H1 (cell line): ENCODE measurements around the gene CANT1. TPM values are rescaled to one million over a fixed set of nuclear protein-coding genes. Genes with fewer than 3 reads are reported as not detected.

ENCODE experiments used
- CTCF ChIA-PET: fragments of 300-600 bp; sonication (Branson Sonifier 250); formaldehyde crosslinking; loops from one replicate; lab custom pipeline; 2021; ENCODE audit not compliant: partially characterized antibody; lab: Charles Lee
- POLR2A ChIA-PET: fragments of 300-600 bp; sonication (Branson Sonifier 250); formaldehyde crosslinking; loops from one replicate; lab custom pipeline; 2021; ENCODE audit warnings: inconsistent platforms; ENCODE audit not compliant: partially characterized antibody; lab: Charles Lee
- DNase-seq, 2 experiments: peaks; one replicate each; pipeline versions ENCODE4 v3.0.0 to v3.0.0-alpha.2; 2010 to 2022; ENCODE audit warnings: low spot score in 2 of 2, low read depth in 1 of 2, mixed read lengths in 1 of 2
- FAIRE-seq: peaks from 2 replicates; lab custom pipeline; 2011; peaks lifted over from hg19 to GRCh38; lab: Jason Lieb, UNC
- H2AFZ ChIP-seq: 2 replicates; pipeline ENCODE4 v1.8.1; 2012; ENCODE audit warnings: low read length, inconsistent platforms
- H2AK5ac ChIP-seq: 2 replicates; pipeline ENCODE4 v1.6.1; 2013; ENCODE audit warnings: low read depth, low read length
- H2BK120ac ChIP-seq: replicated peaks from 2 replicates; pipeline ENCODE3; 2013; ENCODE audit warnings: low read depth, low read length, inconsistent platforms
- H2BK12ac ChIP-seq: 2 replicates; pipeline ENCODE4 v1.6.1; 2013; ENCODE audit warnings: low read depth, low read length
- H2BK15ac ChIP-seq: 2 replicates; pipeline ENCODE4 v1.6.1; 2013; ENCODE audit warnings: low read length
- H2BK20ac ChIP-seq: 2 replicates; pipeline ENCODE4 v1.6.1; 2013; ENCODE audit warnings: low read length
- H2BK5ac ChIP-seq: 2 replicates; pipeline ENCODE4 v1.6.1; 2013; ENCODE audit warnings: low read depth, low read length
- H3K14ac ChIP-seq: 2 replicates; pipeline ENCODE4 v1.6.1; 2013; ENCODE audit warnings: inconsistent platforms; ENCODE audit not compliant: insufficient read length
- H3K18ac ChIP-seq: 2 replicates; pipeline ENCODE4 v1.6.1; 2013; ENCODE audit warnings: low read length; ENCODE audit errors: extremely low read depth
- H3K23ac ChIP-seq: 2 replicates; pipeline ENCODE4 v1.6.1; 2013; ENCODE audit warnings: inconsistent platforms; ENCODE audit not compliant: insufficient read length
- H3K23me2 ChIP-seq: 2 replicates; pipeline ENCODE4 v1.6.1; 2013; ENCODE audit warnings: low read depth, low read length
- H3K27ac ChIP-seq: 2 replicates; pipeline ENCODE4 v1.6.1; 2011; ENCODE audit warnings: low read depth, low read length, inconsistent platforms
- H3K27me3 ChIP-seq, 4 experiments: replicated peaks in 1 of 4; 1 replicate in 1 of 4; 2 replicates in 3 of 4; pipeline versions ENCODE4 v1.6.1 to v1.8.1; 2011 to 2013; ENCODE audit warnings: low read length in 3 of 4, mild to moderate bottlenecking in 3 of 4, inconsistent platforms in 2 of 4, mixed read lengths in 2 of 4, moderate library complexity in 1 of 4; ENCODE audit not compliant: control insufficient read depth in 3 of 4, insufficient read depth in 3 of 4; ENCODE audit errors: extremely low read depth in 1 of 4
- H3K36me3 ChIP-seq, 4 experiments: 2 replicates each; pipeline versions ENCODE4 v1.6.1 to v1.8.1; 2011 to 2013; ENCODE audit warnings: mild to moderate bottlenecking in 4 of 4, low read length in 3 of 4, moderate library complexity in 2 of 4, control low read depth in 1 of 4, inconsistent platforms in 1 of 4; ENCODE audit not compliant: insufficient read depth in 4 of 4, control insufficient read depth in 2 of 4
- H3K4ac ChIP-seq: replicated peaks from 2 replicates; pipeline ENCODE3; 2013; ENCODE audit warnings: low read length, low read depth, mixed read lengths, inconsistent platforms; ENCODE audit not compliant: insufficient read length
- H3K4me1 ChIP-seq, 4 experiments: replicated peaks in 1 of 4; 1 replicate in 1 of 4; 2 replicates in 3 of 4; pipeline versions ENCODE4 v1.6.1 to v1.8.1; 2011 to 2013; ENCODE audit warnings: low read length in 3 of 4, inconsistent platforms in 2 of 4, mixed read lengths in 1 of 4; ENCODE audit not compliant: insufficient read depth in 4 of 4, control insufficient read depth in 3 of 4
- H3K4me2 ChIP-seq, 2 experiments: 2 replicates each; pipeline versions ENCODE4 v1.6.1 to v1.8.1; 2011 to 2013; ENCODE audit warnings: low read depth in 2 of 2, low read length in 2 of 2, control low read depth in 1 of 2, inconsistent platforms in 1 of 2, mild to moderate bottlenecking in 1 of 2; ENCODE audit not compliant: insufficient read depth in 1 of 2
- H3K4me3 ChIP-seq, 4 experiments: fragments of 200-600, 300-600 bp in 1 of 4; sonication (generic), shearing (Covaris generic), sonication (Bioruptor Twin) in 1 of 4; 2 replicates each; pipeline versions ENCODE4 v1.5.1 to v1.8.1; 2011 to 2016; ENCODE audit warnings: low read length in 4 of 4, low read depth in 3 of 4, control low read depth in 2 of 4, inconsistent platforms in 2 of 4, mild to moderate bottlenecking in 2 of 4, mixed read lengths in 1 of 4, moderate library complexity in 1 of 4; ENCODE audit not compliant: insufficient read depth in 2 of 4; ENCODE audit errors: extremely low read depth in 1 of 4
- H3K56ac ChIP-seq: replicated peaks from 2 replicates; pipeline ENCODE3; 2013; ENCODE audit warnings: low read depth, mild to moderate bottlenecking, mixed read lengths, low read length, inconsistent platforms; ENCODE audit not compliant: insufficient read length
- H3K79me1 ChIP-seq: 2 replicates; pipeline ENCODE4 v1.6.1; 2013; ENCODE audit warnings: low read depth, low read length, control low read depth
- H3K79me2 ChIP-seq, 2 experiments: 2 replicates each; pipeline versions ENCODE4 v1.6.1 to v1.8.1; 2012 to 2013; ENCODE audit warnings: low read length in 2 of 2, mild to moderate bottlenecking in 2 of 2, inconsistent platforms in 1 of 2; ENCODE audit not compliant: insufficient read depth in 2 of 2, control insufficient read depth in 1 of 2
- H3K9ac ChIP-seq, 4 experiments: replicated peaks in 1 of 4; 1 replicate in 1 of 4; 2 replicates in 3 of 4; pipeline versions ENCODE4 v1.6.1 to v1.8.1; 2011 to 2013; ENCODE audit warnings: low read depth in 3 of 4, low read length in 3 of 4, control low read depth in 2 of 4, mild to moderate bottlenecking in 2 of 4, moderate library complexity in 2 of 4, inconsistent platforms in 1 of 4; ENCODE audit errors: extremely low read depth in 1 of 4
- H3K9me3 ChIP-seq, 2 experiments: 2 replicates each; pipeline versions ENCODE4 v1.6.1 to v1.8.1; 2012 to 2013; ENCODE audit warnings: mild to moderate bottlenecking in 2 of 2, moderate library complexity in 2 of 2, control low read depth in 1 of 2, inconsistent platforms in 1 of 2, low read depth in 1 of 2, low read length in 1 of 2, mixed read lengths in 1 of 2; ENCODE audit not compliant: insufficient read depth in 2 of 2
- H4K20me1 ChIP-seq, 2 experiments: replicated peaks in 1 of 2; 2 replicates each; pipeline versions ENCODE3 to v1.8.1; 2011 to 2013; ENCODE audit warnings: inconsistent platforms in 2 of 2, low read length in 2 of 2, mild to moderate bottlenecking in 1 of 2; ENCODE audit not compliant: insufficient read depth in 2 of 2, control insufficient read depth in 1 of 2
- H4K5ac ChIP-seq: 2 replicates; pipeline ENCODE4 v1.6.1; 2013; ENCODE audit warnings: low read length, low read depth, mixed read lengths, inconsistent platforms; ENCODE audit not compliant: insufficient read length
- H4K8ac ChIP-seq: 2 replicates; pipeline ENCODE4 v1.8.0; 2013; ENCODE audit warnings: mild to moderate bottlenecking, moderate library complexity, low read length, inconsistent platforms; ENCODE audit not compliant: insufficient read depth; ENCODE audit errors: extremely low read depth
- H4K91ac ChIP-seq: replicated peaks from 2 replicates; pipeline ENCODE3; 2013; ENCODE audit warnings: low read length, mixed read lengths, inconsistent platforms; ENCODE audit not compliant: insufficient read length
- ATF2 ChIP-seq: IDR thresholded peaks from 2 replicates; pipeline ENCODE4 v1.6.1; 2012; ENCODE audit warnings: low read length, inconsistent platforms
- BCL11A ChIP-seq, 2 experiments: IDR thresholded peaks; one replicate each; pipeline ENCODE4 v1.6.1; 2011; ENCODE audit warnings: low read depth in 2 of 2, low read length in 2 of 2, mild to moderate bottlenecking in 2 of 2
- CBX8 ChIP-seq: fragments of 300-800, 300-1000 bp; sonication (generic); IDR thresholded peaks from 2 replicates; pipeline ENCODE4 v1.7.1; 2016; ENCODE audit warnings: low read depth, low read length, borderline replicate concordance
- CTCF ChIP-seq, 3 experiments: IDR thresholded peaks; 1 replicate in 2 of 3; 2 replicates in 1 of 3; pipeline versions ENCODE4 v1.5.1 to v1.6.1; 2011; ENCODE audit warnings: low read length in 3 of 3, mild to moderate bottlenecking in 3 of 3, inconsistent platforms in 2 of 3, low read depth in 1 of 3, moderate library complexity in 1 of 3; ENCODE audit not compliant: insufficient read depth in 1 of 3; ENCODE audit errors: control extremely low read depth in 1 of 3
- FOSL1 ChIP-seq: IDR thresholded peaks from 2 replicates; pipeline ENCODE4 v1.6.1; 2011; ENCODE audit warnings: mild to moderate bottlenecking, low read depth, low read length, moderate library complexity; ENCODE audit not compliant: insufficient read depth
- GABPA ChIP-seq: IDR thresholded peaks from 2 replicates; pipeline ENCODE4 v1.6.1; 2011; ENCODE audit warnings: mild to moderate bottlenecking, low read length, moderate library complexity, borderline replicate concordance; ENCODE audit not compliant: insufficient read depth
- MAX ChIP-seq: IDR thresholded peaks from 2 replicates; pipeline ENCODE4 v1.6.1; 2012; ENCODE audit warnings: inconsistent platforms
- SIX5 ChIP-seq: IDR thresholded peaks from 2 replicates; pipeline ENCODE4 v1.6.1; 2011; ENCODE audit warnings: mild to moderate bottlenecking, low read depth, low read length
- TCF12 ChIP-seq: IDR thresholded peaks from 2 replicates; pipeline ENCODE4 v1.6.1; 2011; ENCODE audit warnings: low read depth, mild to moderate bottlenecking, low read length
- WGBS, 2 experiments: shearing (Covaris generic) in 1 of 2; methylation state at CpG; one replicate each; pipeline versions ENCODE4 v1.1.6 to v1.1.7; 2013 to 2015; ENCODE audit warnings: low lambda C conversion rate in 2 of 2, mixed read lengths in 2 of 2, inconsistent platforms in 1 of 2, low coverage in 1 of 2, missing lambda C conversion rate in 1 of 2; ENCODE audit not compliant: insufficient replicate concordance in 2 of 2, insufficient coverage in 1 of 2, insufficient read length in 1 of 2; ENCODE audit errors: extremely low coverage in 1 of 2, missing lambda C conversion rate in 1 of 2; 5-methylcytosine and 5-hydroxymethylcytosine counted together
- polyA plus RNA-seq, 7 experiments: library from polyadenylated mRNA; depleted of rRNA in 3 of 7; stranded (reverse) in 5 of 7; unstranded in 2 of 7; fragments of >200 nt in 5 of 7; fragments of 200-250 nt in 2 of 7; gene quantifications; 1 replicate in 5 of 7; 2 replicates in 1 of 7; 4 replicates in 1 of 7; pipeline versions ENCODE4 v1.2.1 to v1.2.3, GENCODE V29; 2011 to 2013; ENCODE audit warnings: missing spikeins in 2 of 7, mixed read lengths in 2 of 7
- total RNA-seq: library from RNA; stranded (reverse); fragmentation: NEBNext Ultra II Directional; extraction: Animal tissue kit (Norgen Biotek cat#: 25700); gene quantifications from 2 replicates; pipeline ENCODE4 v1.2.1, GENCODE V29; 2021

Gene CANT1
- total and polyA plus RNA-seq, 2 of the 8 experiments (the other 6 are each of a cell fraction or from before 2014, with no cell fraction given) = 23.0 to 32.6 TPM

GRCh38 chr17:79044462-79044861 lies 34.9 kb upstream of the CANT1 start:
- no peak overlapping the region for H2BK15ac ChIP-seq
- H2BK120ac ChIP-seq = no peak overlapping the region
- H3K14ac ChIP-seq = no peak overlapping the region
- POLR2A ChIA-PET = no interaction called here
- no peak overlapping the region for H2BK12ac ChIP-seq
- H4K5ac ChIP-seq = no peak overlapping the region
- H4K91ac ChIP-seq = no peak overlapping the region
- H2AK5ac ChIP-seq = no peak overlapping the region
- H4K20me1 ChIP-seq = peaks cover 0 to 11% of the 10 kb centered on the region in 2 experiments
- no peak overlapping the region for H3K4me2 ChIP-seq
- no peak overlapping the region for H2BK5ac ChIP-seq
- H3K4me3 ChIP-seq = no peak overlapping the region
- H3K9me3 ChIP-seq = no peaks in the 10 kb centered on the region; a peak in 1 of 4 replicates
- FAIRE-seq = no peak
- no peak for DNase-seq
- H2AFZ ChIP-seq = no peak overlapping the region
- no peak overlapping the region for H3K18ac ChIP-seq
- H3K4ac ChIP-seq = no peak overlapping the region
- peaks cover 8% of the 10 kb centered on the region for H3K79me1 ChIP-seq
- H3K27me3 ChIP-seq = peaks cover 0 to 2% (median 0%) of the 10 kb centered on the region in 4 experiments; a peak in 2 of 7 replicates
- H3K36me3 ChIP-seq = no peaks in the 10 kb centered on the region; a peak in 1 of 8 replicates
- no peak overlapping the region for H2BK20ac ChIP-seq
- H4K8ac ChIP-seq = no peak overlapping the region
- 89% methylated on average over 11 of the region's 11 CpGs; no CpG with 5 or more reads in 1 of the 2 experiments for WGBS, 2 experiments
- CTCF ChIA-PET = interaction anchor here (0.6 to 4.7 kb wide), 28 partner anchors 9 to 392 kb away, joined by 3 to 63 read pairs (median 5); no protein-coding TSS in a partner anchor
- no peak overlapping the region for H3K56ac ChIP-seq
- no peaks in the 10 kb centered on the region for H3K4me1 ChIP-seq
- no peak overlapping the region for H3K9ac ChIP-seq
- H3K23me2 ChIP-seq = peaks cover 4% of the 10 kb centered on the region; the same call in 1 of the 2 replicates
- H3K79me2 ChIP-seq = no peaks in the 10 kb centered on the region
- no peak overlapping the region for H3K27ac ChIP-seq
- no peak overlapping the region for H3K23ac ChIP-seq
- TF ChIP-seq CTCF (IDR thresholded peaks at IDR 0.05; ENCODE audit: control extremely low read depth in 1 of 3, insufficient read depth in 1 of 3, low read depth in 1 of 3, low read length in 3 of 3) (no peak), SIX5 (no peak), CBX8 (no peak), ATF2 (no peak), TCF12 (no peak), MAX (no peak), FOSL1 (no peak), BCL11A (IDR thresholded peaks at IDR 0.05; ENCODE audit: low read depth in 2 of 2, low read length in 2 of 2) (no peak), GABPA (no peak)
